ENCODE data around the gene XRN1.
A peak's percentile ranks its signal among the peaks of the same experiment; 100 is the strongest.
"Not testable (repeated sequence)": the region's sequence is repeated elsewhere in the genome, so short reads cannot be mapped to it uniquely, and the experiment has no call there.

The XRN1 gene

DNA sequence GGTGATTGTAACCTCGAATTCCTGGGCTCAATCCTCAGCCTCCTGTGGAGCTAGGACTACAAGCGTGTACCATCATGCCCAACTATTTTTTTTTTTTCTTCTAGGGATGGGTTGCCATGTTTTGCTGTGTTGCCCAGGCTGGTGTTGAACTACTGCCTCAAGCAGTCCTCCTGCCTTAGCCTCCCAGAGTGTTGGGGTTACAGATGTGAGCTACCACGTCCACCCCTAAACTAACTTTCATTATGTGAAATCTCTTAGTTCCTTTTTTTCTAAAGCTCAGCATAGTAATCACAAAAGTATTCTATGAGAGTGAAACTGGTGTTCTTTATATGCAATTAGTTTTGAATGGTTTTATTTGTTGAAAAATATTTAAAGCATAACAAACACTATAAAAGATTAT, 92.1 kb downstream of the XRN1 start:
- no peak overlapping the region for H3K4me3 ChIP-seq (ENCODE audit: low read depth, low read length)
- DNase-seq (ENCODE audit: low read depth) = no peak

DNA sequence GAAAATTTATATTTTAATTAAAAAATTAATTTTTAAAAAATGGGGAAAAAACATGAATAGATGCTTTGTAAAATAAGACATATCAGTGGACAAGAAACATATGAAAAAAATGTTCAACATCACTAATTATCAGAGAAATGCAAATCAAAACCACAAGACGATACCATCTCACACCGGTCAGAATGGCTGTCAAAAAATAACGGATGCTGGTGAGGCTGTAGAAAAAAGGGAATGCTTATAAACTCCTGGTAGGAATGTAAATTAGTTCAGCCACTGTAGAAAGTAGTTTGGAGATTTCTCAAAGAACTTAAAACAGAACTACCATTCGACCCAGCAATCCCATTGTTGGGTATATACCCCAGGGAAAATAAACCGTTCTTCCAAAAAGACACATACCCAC, 93.8 kb downstream of the XRN1 start:
- H3K4me3 ChIP-seq (ENCODE audit: low read depth, low read length) = no peak overlapping the region
- DNase-seq (ENCODE audit: low read depth) = no peak

DNA sequence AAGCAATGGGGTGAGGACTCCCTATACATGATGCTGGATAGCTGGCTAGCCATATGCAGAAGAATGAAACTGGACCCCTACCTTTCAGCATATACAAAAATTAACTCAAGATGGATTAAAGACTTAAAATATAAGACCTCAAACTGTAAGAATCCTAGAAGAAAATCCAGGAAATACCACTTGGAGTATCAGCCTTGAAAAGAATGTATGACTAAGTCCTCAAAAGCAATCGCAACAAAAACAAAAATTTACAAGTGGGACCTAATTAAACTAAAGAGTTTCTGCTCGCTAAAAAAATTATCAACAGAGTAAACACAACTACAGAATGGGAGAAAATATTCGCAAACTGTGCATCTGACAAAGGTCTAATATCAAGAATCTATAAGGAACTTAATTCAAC, 94.3 kb downstream of the XRN1 start:
- no peak overlapping the region for H3K4me3 ChIP-seq (ENCODE audit: low read depth, low read length)
- DNase-seq (ENCODE audit: low read depth) = no peak

DNA sequence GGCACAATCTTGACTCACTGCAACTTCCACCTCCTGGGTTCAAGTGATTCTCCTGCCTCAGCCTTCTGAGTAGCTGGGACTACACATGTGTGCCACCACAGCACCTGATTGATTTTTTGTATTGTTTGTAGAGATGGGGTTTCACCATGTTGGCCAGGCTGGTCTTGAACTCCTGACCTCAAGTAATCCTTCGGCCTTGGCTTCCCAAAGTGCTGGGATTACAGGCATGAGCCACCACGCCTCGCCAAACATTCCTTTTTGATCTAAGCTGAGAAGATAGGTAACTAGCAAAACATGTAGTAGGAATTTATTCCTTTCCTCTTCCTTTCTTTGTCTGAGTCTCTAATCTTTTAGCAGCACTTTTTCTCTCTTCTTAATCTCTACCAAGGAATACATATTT, 95.1 kb downstream of the XRN1 start:
- H3K4me3 ChIP-seq (ENCODE audit: low read depth, low read length); DNase-seq (ENCODE audit: low read depth): not testable (repeated sequence)

DNA sequence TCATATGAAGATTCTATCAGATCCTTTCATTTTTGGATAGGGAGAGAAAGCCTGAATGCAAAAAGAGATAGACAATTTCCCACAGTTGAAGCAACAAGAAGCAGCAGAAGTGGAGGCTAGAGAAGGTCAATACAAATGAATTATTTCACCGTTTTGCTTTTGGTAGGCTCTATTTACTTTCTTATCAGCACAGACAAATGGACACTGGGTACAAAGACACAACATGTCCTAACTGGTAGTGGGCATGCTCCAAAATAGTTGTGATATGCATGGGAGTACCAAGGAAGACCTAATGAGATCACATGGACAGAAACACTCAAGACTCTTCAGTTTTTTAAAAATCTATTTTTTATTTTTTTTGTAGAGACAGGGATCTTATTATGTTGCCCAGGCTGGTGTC, 99.4 kb downstream of the XRN1 start:
- H3K4me3 ChIP-seq (ENCODE audit: low read depth, low read length) = no peak overlapping the region
- DNase-seq (ENCODE audit: low read depth) = no peak

DNA sequence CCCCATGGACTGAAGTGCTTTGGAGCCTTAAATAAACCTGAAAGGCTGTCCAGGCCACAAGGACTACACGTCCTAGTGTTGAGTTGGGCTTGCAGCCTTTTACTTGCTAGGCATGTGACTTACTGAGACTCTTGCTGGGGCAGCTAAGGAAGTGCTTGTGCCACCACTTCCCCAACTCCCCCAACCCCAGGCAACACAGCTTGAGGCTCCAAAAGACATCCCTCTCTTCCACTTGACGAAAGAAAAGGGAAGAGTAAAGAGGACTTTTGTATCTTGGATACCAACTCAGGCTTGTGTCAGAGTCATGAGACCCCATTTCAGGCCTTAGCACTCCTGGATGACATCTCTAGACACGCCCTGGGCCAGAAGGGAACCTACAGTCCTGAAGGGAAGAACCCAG, 109.8 kb downstream of the XRN1 start:
- no peak for DNase-seq (ENCODE audit: low read depth)
- no peak overlapping the region for H3K4me3 ChIP-seq (ENCODE audit: low read depth, low read length)

DNA sequence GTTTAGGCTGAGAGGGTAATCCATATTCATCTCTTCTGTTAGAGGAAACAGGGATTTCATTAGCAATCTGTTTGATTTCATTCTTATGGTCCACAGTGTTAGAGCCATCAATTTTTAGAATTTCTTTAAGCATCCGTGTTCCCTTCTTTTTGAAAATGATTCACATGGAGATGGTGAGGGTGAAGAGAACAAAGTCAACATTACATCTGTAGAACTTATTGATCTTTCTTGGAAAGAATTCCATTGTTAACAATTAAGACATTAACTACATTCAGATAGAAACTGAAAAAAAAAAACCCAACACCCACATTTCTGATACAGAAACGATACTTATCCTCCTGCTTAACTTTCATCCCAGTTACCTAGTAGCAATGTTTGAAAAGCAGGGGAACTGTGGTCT, 115.4 kb downstream of the XRN1 start:
- DNase-seq (ENCODE audit: low read depth) = no peak
- no peak overlapping the region for H3K4me3 ChIP-seq (ENCODE audit: low read depth, low read length)

DNA sequence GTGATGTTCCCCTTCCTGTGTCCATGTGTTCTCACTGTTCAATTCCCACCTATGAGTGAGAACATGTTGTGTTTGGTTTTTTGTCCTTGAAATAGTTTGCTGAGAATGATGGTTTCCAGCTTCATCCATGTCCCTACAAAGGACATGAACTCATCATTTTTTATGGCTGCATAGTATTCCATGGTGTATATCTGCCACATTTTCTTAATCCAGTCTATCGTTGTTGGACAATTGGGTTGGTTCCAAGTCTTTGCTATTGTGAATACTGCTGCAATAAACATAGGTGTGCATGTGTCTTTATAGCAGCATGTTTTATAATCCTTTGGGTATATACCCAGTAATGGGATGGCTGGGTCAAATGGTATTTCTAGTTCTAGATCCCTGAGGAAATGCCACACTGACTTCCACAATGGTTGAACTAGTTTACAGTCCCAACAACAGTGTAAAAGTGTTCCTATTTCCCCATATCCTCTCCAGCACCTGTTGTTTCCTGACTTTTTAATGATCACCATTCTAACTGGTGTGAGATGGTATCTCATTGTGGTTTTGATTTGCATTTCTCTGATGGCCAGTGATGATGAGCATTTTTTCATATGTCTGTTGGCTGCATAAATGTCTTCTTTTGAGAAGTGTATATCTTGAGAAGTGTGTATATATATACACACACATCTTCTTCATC, 123.4 kb downstream of the XRN1 start:
- not testable (repeated sequence) for DNase-seq (ENCODE audit: low read depth); H3K4me3 ChIP-seq (ENCODE audit: low read depth, low read length)

DNA sequence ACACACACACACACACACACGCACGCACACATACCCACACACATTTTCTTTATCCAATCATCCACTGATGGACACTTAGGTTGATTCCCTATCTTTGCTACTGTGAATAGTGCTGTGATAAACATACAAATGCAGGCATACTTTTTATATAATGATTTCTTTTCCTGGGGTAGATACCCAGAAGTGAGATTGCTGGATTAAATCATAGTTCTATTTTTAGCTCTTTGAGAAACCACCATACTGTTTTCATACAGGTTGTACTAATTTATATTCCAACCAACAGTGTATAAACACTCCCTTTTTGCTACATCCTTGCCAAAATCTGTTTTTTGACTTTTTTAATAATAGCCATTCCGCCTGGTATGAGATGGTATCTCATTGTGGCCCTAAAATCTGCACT, 127.9 kb downstream of the XRN1 start:
- H3K4me3 ChIP-seq (ENCODE audit: low read depth, low read length) = no peak overlapping the region
- no peak for DNase-seq (ENCODE audit: low read depth)

DNA sequence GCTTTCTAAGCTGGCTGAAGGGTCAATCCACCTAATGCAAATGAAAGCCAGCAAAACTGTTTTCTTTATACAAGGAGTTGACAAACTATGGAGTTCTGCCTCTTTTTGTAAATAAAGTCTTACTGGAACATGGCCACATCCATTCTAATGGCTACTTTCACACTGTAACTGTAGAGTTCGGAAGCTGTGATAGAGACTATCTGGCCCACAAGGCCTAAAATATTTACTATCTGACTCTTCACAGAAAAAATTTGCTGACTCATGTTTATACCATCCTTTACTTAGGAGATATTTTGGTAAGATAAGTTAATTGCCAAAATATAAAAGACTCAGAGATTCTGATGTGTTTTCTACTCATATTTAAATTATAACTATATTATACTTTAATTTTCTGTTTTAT, 128.7 kb downstream of the XRN1 start:
- no peak overlapping the region for H3K4me3 ChIP-seq (ENCODE audit: low read depth, low read length)
- DNase-seq (ENCODE audit: low read depth) = peak; percentile 16

DNA sequence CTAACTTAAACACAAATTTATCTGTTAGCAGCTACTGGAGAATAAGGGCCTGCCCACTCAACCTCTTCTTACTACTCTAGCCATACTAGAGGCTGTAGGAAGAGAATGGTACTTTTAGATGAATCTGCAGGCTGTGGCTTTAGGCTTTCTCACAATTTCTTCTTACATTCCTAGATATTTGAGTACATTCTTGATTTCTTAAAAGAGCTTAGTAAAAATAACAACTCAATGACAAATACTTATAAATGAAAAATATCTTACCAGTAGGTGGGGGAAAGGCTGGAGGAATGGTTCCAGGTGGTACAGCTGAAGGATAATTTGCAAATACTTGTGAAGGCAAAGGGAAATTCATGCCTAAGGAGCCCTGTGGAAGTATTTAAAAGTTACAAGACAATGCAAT, 129.5 kb downstream of the XRN1 start:
- DNase-seq (ENCODE audit: low read depth) = no peak
- H3K4me3 ChIP-seq (ENCODE audit: low read depth, low read length) = no peak overlapping the region

DNA sequence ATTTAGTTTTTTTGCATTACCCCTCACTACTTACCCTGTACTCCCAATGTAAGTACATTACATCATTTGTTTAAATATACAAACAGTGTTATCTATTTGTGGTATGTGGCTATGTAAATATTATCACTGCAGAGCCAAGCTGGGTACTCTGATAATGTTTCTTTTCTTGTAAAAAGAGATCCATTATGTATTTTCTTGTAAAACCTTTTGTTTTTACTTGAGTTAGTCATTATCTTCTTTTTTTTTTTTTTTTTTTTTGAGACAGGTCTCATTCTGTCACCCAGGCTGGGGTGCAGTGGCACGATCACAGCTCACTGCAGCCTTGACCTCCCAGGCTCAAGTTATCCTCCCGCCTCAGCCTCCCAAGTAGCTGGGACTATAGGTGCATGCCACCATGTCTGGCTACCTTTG, 131.9 kb downstream of the XRN1 start:
- not testable (repeated sequence) for DNase-seq (ENCODE audit: low read depth); H3K4me3 ChIP-seq (ENCODE audit: low read depth, low read length)

DNA sequence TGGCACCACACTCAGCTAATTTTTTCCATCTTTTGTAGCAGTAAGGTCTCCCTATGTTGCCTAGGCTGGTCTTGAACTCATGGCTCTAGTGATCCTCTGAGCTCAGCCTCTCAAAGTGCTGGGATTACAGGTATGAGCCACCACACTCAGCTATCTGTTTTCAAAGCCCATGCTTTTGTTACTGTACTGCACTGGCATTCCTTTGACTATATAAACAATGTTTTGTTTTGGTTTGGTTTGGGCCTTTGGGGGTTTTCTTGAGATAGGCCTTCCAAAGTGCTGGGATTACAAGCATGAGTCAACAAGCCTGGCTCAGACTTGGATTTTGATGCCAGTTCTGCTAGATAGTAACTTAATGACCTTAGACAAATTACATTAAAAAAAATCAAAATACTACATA, 132.8 kb downstream of the XRN1 start:
- no peak overlapping the region for H3K4me3 ChIP-seq (ENCODE audit: low read depth, low read length)
- DNase-seq (ENCODE audit: low read depth) = peak; percentile 32

DNA sequence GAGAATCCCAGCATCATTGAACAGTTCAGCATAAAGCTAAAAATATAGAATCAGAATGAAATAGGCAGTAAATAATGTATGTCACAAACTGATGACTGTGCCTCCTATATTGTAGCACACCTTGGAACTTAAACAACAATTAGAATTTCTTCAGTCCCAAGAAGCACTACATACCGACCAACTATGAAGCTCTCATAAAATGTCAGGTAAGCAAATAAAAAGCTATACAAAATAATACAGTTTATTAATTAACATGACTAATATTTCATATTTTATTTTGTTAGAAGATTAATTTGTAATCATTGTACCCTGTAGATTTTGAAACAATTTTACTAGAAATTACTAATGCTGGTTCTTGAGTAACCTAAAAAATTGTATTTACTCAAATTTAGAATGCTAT, 137.4 kb downstream of the XRN1 start:
- no peak for DNase-seq (ENCODE audit: low read depth)
- no peak overlapping the region for H3K4me3 ChIP-seq (ENCODE audit: low read depth, low read length)

DNA sequence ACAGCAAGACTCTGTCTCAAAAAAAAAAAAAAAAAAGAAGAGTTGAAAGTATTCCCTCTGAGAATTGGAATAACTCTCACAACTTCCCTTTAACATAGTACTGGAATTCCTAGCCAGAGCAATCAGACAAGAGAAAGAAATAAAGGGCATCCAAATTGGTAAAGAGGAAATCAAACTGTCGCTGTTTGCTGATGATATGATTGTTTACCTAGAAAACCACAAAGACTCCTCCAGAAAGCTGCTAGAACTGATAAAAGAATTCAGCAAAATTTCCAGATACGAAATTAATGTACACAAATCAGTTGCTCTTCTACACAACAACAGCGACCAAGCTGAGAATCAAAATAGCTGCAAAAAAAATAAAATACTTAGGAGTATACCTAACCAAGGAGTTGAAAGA, 145.0 kb downstream of the XRN1 start:
- not testable (repeated sequence) for H3K4me3 ChIP-seq (ENCODE audit: low read depth, low read length); DNase-seq (ENCODE audit: low read depth)

DNA sequence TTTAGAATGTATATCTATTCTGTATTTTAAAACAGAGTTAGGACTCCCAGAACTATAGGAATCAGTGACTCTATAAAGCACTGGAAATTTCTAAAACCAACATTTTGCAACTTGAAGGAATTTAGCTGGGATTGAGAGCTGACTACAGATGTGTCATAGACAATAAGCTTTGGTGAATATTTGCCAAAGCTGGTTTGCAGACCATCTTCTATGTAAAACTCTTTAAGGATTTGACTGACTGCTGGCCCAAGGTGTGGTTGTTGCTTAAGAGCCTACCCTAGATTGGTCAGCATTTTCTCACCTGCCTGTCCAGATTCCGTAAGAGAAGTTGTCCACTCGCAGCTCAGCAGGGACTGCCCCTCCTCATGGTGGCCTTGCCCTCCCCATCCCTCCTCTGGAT, 149.2 kb downstream of the XRN1 start:
- no peak overlapping the region for H3K4me3 ChIP-seq (ENCODE audit: low read depth, low read length)
- no peak for DNase-seq (ENCODE audit: low read depth)

DNA sequence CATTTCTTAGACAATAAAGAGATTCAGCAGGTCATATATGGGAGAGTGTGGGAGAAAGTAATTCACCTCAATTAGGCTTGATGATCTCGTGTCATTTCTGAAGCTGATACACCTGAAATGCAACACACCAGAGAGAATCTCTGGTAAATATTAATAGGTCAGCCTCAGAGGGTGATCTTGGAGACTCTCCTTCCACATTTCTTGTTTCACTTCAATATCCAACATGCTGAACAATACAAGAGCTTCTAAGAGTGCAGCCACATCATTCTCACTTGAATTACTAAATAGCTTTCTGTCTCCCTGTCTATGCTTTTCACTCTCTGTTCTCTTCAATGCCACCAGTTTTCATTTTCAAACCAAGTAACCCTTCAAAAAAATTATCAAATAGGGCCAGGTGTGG, 151.3 kb downstream of the XRN1 start:
- H3K4me3 ChIP-seq (ENCODE audit: low read depth, low read length) = no peak overlapping the region
- no peak for DNase-seq (ENCODE audit: low read depth)

DNA sequence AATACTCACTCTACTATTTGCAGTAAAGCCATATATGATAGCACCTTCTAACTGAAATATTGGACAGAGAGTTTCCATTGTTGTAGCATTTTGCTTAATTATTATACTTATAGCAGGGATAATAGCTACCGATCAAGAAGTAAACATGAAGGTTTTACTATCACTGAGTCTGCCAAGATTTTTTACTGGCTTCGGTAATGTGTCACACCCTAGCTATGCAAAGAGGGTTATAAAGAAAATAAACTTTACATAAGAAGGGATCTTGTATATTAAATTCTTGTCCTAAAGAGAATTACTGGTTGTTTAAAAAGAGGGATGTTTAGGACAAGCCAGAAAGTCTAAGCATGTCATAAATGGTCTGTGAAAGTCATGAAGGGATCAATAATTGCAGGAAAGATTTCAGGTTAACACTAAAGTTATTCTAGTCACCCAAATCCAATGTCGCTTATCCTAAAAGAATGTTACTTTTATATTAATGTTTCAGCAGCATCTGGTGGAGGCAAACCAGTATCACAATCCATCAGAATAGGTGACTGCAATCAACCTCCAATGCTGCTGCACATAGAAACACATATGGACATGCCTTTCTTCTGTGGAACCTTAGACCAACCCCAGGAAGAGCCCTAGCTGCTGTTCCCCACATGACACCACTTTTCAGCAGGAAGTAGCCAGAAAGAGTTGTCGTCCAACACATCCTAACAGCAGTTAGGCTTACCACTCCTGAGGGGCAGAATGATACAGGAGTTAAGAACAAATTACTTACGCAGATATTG, 159.8 kb downstream of the XRN1 start:
- no peak overlapping the region for H3K4me3 ChIP-seq (ENCODE audit: low read depth, low read length)
- no peak for DNase-seq (ENCODE audit: low read depth)

DNA sequence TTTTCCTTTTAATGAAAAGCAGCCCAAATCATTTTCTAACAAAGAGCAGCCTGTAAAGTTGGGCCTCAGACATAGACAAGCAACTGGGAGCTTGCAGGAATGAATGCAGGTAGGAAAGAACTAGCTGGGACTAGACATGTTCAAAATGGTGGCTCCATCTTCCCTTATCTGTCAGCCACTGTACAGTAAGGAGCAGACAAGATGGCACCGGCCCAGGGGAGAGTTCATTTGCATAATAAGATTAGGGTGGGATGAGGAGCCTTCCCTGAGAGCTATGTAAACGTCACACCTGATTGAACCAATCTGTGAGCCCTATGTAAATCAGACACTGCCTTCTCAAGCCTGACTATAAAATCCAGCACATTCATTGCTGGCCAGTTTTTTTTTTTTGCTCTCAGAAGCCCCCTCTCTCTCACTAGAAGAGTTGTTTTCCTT, 162.7 kb downstream of the XRN1 start:
- H3K4me3 ChIP-seq (ENCODE audit: low read depth, low read length) = no peak overlapping the region
- no peak for DNase-seq (ENCODE audit: low read depth)

DNA sequence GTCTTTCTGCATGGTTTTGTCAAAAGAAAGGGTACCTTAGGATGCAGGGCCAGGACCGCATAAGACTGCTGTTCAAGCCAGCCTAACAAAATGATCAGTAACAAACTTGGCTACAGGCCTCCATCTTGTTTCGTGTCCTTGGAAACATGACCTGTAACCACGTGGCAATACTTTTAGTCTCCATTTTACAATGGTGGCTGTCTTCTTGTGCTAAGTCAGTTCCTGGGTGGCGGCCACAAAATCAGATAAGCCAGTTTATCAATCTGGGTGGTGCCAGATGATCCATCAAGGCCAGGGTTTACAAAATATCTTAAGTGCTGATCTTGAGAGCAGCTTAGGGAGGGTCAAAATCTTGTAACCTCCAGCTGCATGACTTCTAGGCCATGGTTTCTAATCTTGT, 165.3 kb downstream of the XRN1 start:
- no peak for DNase-seq (ENCODE audit: low read depth)
- H3K4me3 ChIP-seq (ENCODE audit: low read depth, low read length) = no peak overlapping the region

DNA sequence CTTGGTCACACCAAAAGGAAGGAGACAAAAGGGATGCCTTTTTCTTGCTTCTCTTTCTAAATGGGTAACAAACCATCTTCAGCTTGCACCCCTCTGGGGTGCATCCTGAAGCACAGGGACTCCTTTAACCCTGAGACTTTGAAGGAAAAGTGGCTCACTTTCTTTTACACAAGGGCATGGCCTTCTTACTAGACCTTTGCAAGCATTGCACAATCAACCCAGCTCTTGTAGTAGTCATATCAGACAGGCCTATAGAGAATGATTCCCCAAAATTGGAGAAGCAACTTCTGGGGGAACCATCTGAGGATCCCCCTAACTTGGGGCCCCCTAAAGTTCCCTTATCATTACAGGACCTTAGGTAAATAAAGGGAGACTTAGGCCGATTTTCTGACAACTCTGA, 166.4 kb downstream of the XRN1 start:
- DNase-seq (ENCODE audit: low read depth) = no peak
- H3K4me3 ChIP-seq (ENCODE audit: low read depth, low read length) = no peak overlapping the region
